Glutamatergic neuron (in vitro differentiated cells): ENCODE data around the gene DOCK3. TPM values are rescaled to one million over a fixed set of nuclear protein-coding genes. Genes with fewer than 3 reads are reported as not detected.
"Not testable (repeated sequence)": the region's sequence is repeated elsewhere in the genome, so short reads cannot be mapped to it uniquely, and the experiment has no call there.

Experiments
- DNase-seq: peaks from one replicate; pipeline ENCODE4 v3.0.0; 2022
- H3K27ac Mint-ChIP-seq: one replicate; pipeline ENCODE4 v1.8.0; 2020; ENCODE audit warnings: mild to moderate bottlenecking, mixed read lengths, inconsistent platforms; ENCODE audit not compliant: unreplicated experiment
- H3K27me3 Mint-ChIP-seq: one replicate; pipeline ENCODE4 v1.8.0; 2020; ENCODE audit warnings: mild to moderate bottlenecking, moderate library complexity, mixed read lengths, inconsistent platforms; ENCODE audit not compliant: unreplicated experiment
- H3K36me3 Mint-ChIP-seq: one replicate; pipeline ENCODE4 v1.8.0; 2020; ENCODE audit warnings: mild to moderate bottlenecking, mixed read lengths, inconsistent platforms; ENCODE audit not compliant: unreplicated experiment
- H3K4me1 Mint-ChIP-seq: one replicate; pipeline ENCODE4 v1.8.0; 2020; ENCODE audit warnings: mild to moderate bottlenecking, low read depth, mixed read lengths, inconsistent platforms; ENCODE audit not compliant: unreplicated experiment
- H3K4me3 Mint-ChIP-seq: one replicate; pipeline ENCODE4 v1.8.0; 2020; ENCODE audit warnings: mild to moderate bottlenecking, mixed read lengths, inconsistent platforms; ENCODE audit not compliant: unreplicated experiment
- H3K9me3 Mint-ChIP-seq: one replicate; pipeline ENCODE4 v1.8.0; 2020; ENCODE audit warnings: mild to moderate bottlenecking, moderate library complexity, mixed read lengths, inconsistent platforms; ENCODE audit not compliant: unreplicated experiment
- total RNA-seq: library from RNA; stranded (reverse); fragmentation: NEBNext Ultra II Directional; extraction: Animal tissue kit (Norgen Biotek cat#: 25700); gene quantifications from one replicate; pipeline ENCODE4 v1.2.1, GENCODE V29; 2021; ENCODE audit not compliant: unreplicated experiment
- TF ChIP-seq, protein P1 (sequence below): fragments of 200-600 bp; sonication (generic); IDR thresholded peaks from one replicate; pipeline ENCODE4 v1.5.0; 2021; ENCODE audit not compliant: partially characterized antibody, unreplicated experiment

Gene DOCK3
- total RNA-seq, 1 donor from 2014 or later: 13.4 TPM

DNA sequence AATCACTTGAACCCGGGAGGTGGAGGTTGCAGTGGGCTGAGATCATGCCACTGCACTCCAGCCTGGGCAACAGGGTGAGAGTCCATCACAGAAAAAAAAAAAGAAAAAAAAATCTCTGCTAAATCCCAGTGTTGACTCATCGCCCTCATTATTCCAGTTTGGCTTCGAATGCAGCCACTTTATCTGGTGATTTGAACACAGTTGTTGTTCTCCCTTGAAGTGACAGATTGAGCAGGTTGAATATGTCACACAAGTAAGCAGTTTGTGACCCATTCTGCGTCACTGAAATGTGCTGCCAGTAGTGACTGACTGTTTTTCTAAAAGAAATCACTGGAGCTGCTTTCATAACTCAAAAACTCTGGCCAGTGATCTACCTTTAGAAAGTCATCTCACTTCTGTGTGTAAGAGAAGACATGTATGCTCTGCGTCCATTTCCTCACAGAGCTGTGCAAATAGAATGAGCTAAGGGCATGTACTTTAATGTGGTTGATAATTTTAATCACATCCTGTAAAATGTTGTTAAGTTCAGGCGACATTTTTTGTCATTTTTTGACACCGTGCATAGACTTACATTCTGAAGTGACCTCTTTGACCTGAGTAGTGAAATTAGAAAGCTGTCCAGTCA is 12.5 kb downstream of the DOCK3 start:
- H3K27ac Mint-ChIP-seq: no peak overlapping the region
- H3K36me3 Mint-ChIP-seq: no peaks in the 10 kb centered on the region
- no peak overlapping the region for H3K4me3 Mint-ChIP-seq
- DNase-seq: no peak
- TF ChIP-seq, protein P1, sequence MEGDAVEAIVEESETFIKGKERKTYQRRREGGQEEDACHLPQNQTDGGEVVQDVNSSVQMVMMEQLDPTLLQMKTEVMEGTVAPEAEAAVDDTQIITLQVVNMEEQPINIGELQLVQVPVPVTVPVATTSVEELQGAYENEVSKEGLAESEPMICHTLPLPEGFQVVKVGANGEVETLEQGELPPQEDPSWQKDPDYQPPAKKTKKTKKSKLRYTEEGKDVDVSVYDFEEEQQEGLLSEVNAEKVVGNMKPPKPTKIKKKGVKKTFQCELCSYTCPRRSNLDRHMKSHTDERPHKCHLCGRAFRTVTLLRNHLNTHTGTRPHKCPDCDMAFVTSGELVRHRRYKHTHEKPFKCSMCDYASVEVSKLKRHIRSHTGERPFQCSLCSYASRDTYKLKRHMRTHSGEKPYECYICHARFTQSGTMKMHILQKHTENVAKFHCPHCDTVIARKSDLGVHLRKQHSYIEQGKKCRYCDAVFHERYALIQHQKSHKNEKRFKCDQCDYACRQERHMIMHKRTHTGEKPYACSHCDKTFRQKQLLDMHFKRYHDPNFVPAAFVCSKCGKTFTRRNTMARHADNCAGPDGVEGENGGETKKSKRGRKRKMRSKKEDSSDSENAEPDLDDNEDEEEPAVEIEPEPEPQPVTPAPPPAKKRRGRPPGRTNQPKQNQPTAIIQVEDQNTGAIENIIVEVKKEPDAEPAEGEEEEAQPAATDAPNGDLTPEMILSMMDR: no peak
- H3K9me3 Mint-ChIP-seq: no peaks in the 10 kb centered on the region
- peaks cover 5% of the 10 kb centered on the region for H3K27me3 Mint-ChIP-seq
- no peaks in the 10 kb centered on the region for H3K4me1 Mint-ChIP-seq

DNA sequence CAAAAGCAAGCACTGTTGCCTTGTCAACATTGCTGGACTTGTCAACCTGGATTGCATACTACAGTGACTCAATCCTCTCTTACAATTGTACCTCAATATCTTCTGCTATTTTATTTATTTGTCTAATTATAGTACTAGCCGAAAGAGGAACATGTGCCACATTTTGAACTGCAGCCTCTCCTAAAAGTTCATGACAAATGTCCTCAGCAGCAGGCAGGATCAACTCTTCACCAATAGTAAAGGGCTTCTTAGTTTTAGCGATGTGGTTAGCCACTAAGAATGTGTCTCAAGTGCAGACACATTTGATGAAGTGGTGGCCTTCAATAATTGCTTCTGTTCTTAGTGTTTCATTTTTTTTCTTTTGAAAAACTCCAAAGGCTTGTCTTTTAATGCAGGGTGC is 13.2 kb downstream of the DOCK3 start:
- no peak for DNase-seq
- TF ChIP-seq, protein P1: no peak
- Mint-ChIP-seq H3K4me1 (no peaks in the 10 kb centered on the region), H3K36me3 (no peaks in the 10 kb centered on the region), H3K27me3 (peaks cover 5% of the 10 kb centered on the region), H3K27ac (no peak overlapping the region), H3K4me3 (no peak overlapping the region), H3K9me3 (no peaks in the 10 kb centered on the region)

DNA sequence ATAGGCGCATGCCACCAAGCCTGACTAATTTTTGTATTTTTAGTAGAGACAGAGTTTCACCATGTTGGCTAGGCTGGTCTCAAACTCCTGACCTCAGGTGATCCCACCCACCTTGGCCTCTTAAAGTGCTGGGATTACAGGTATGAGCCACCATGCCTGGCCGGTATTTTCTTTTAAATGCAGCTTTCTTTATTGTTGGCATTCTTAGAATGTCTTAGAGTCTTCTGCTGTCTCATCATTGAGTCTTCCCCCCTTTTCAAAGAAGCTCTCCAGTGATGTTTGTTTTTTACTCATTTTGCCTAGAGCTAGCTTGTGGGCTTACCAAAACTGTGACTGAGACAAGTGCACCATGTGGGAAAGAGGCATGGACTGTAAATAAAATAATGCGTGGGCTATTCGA is 13.9 kb downstream of the DOCK3 start:
- not testable (repeated sequence) for H3K36me3 Mint-ChIP-seq, H3K4me3 Mint-ChIP-seq

DNA sequence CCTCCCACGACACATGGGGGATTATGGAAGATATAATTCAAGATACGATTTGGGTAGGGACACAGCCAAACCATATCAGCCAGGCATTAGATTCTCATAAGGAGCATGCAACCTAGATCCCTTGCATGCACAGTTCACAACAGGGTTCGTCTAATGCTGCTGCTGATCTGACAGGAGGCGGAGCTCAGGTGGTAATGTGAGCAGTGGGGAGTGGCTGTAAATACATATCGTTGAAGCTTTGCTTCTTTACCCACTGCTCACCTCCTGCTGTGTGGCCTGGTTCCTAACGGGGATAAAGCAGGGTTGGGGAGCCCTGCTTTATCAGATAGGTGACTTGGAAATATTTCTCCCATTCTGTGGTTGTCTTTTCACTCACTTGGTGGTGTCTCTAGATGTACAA is 14.8 kb downstream of the DOCK3 start:
- Mint-ChIP-seq H3K9me3 (no peaks in the 10 kb centered on the region), H3K4me1 (no peaks in the 10 kb centered on the region), H3K4me3 (no peak overlapping the region), H3K36me3 (no peaks in the 10 kb centered on the region), H3K27ac (no peak overlapping the region), H3K27me3 (peaks cover 5% of the 10 kb centered on the region)
- TF ChIP-seq, protein P1: no peak
- no peak for DNase-seq

More for the DNA sequence above, 13.9 kb downstream of the DOCK3 start:
- H3K27me3 Mint-ChIP-seq, DNase-seq, H3K4me1 Mint-ChIP-seq, H3K9me3 Mint-ChIP-seq, H3K27ac Mint-ChIP-seq: not testable (repeated sequence)

DNA sequence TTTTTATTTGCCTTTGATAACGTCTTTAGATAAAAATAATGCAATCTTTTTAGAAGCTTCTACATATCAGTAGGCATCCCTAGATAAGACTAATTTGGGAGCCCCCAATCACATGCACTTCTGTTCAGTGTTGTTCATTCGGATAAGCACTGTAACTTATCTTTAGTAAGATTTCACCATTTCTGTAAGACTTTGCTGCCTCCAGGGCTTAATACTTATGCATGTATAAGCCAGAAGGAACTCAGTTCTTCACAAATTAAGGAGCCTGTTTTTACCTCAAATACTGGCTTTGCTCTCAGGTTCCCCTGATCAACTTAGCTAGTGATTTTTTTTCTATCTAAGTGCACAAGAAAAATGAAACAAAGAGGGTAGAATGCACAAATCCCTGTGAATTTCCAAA is 20.3 kb downstream of the DOCK3 start:
- Mint-ChIP-seq H3K4me1 (peaks cover 5% of the 10 kb centered on the region), H3K27me3 (peaks cover 5% of the 10 kb centered on the region), H3K9me3 (no peaks in the 10 kb centered on the region), H3K4me3 (no peak overlapping the region), H3K27ac (no peak overlapping the region), H3K36me3 (peaks cover 9% of the 10 kb centered on the region)
- TF ChIP-seq, protein P1: no peak
- no peak for DNase-seq
